CD1c-positive myeloid dendritic cell (primary cell): ENCODE measurements around the gene ACIN1.
A peak's percentile ranks its signal among the peaks of the same experiment; 100 is the strongest.

ENCODE experiments used
- DNase-seq: peaks from one replicate; pipeline ENCODE4 v3.0.0-alpha.2; 2016; ENCODE audit errors: extremely low spot score

The ACIN1 gene

DNA sequence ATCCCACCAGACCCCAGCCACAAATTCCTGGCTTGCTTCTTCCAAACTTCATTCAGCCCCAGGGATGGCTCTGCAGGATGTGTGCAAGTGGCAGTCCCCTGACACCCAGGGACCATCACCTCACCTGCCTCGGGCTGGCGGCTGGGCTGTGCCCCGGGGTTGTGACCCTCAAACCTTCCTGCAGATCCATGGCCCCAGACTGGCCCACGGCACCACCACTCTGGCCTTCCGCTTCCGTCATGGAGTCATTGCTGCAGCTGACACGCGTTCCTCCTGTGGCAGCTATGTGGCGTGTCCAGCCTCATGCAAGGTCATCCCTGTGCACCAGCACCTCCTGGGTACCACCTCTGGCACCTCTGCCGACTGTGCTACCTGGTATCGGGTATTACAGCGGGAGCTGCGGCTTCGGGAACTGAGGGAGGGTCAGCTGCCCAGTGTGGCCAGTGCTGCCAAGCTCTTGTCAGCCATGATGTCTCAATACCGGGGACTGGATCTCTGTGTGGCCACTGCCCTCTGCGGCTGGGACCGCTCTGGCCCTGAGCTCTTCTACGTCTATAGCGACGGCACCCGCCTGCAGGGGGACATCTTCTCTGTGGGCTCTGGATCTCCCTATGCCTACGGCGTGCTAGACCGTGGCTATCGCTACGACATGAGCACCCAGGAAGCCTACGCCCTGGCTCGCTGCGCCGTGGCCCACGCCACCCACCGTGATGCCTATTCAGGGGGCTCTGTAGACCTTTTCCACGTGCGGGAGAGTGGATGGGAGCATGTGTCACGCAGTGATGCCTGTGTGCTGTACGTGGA, 52.6 kb downstream of the ACIN1 start, which contains the start of gene PSMB11:
TSS of gene PSMB11 (plus strand) at position 51 of the 804 bp plus-strand sequence. CDS start at position 65, 14 bp downstream.
- DNase-seq, result no peak

DNA sequence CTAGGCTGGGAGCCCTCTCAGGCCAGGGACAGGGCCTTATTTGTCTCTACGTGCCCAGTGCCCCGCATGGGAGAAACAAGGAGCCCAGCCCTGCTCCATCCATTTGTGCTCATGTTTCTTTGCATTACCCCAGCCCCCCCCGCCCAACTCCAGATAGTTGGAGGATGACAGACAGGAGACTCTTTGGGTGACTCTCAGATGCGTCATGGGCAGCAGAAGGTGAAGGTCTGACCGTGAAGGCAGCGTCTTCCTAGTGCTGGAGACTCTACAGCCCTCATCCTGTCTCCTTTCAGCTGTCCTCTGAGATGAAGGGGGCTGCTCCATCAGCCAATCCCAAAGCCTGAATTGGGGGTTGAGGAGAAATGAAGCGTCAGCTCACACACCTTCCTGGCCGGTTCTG, 53.2 kb downstream of the ACIN1 start:
- DNase-seq, result no peak

- no peak for DNase-seq
These were observed 54.8 kb downstream of the ACIN1 start for GRCh38 chr14:23040100-23040499.

DNA sequence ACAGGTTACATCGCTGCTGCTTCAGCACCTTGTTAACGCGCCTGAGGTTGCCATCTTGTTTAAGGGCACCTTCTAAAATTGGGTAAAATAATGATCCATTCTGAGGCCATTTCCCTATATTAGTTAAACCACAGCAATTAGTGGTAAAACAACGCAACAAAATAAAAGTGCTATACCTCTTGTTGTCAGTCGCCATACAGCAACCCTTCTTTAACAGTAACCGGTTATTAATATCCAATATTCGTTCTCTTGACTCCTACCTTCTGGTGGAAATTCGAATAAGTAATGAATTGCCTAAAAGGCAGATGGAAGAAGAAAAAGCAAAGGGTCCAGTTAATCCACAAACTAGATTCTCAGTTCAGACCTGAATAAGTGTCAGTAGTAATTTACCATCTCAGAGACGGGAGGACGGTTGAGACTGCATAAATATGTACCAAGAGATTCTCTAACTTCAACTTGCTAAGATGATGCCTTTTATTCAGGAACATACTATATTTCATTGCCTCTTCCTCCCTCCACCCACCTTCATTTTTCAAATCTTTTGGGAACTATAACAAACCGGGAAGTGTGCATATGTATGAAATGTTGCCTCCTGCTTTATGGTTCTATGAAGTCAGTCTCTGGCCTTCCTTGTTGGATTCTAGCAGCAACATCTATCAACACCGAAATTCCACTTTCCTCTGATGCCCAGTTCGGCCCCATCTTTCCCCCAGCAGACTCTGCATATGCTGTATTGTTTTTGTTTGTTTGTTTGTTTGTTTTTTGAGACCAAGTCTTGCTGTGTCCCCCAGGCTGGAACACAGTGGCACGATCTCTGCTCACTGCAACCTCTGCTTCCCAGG, 59.4 kb downstream of the ACIN1 start:
- DNase-seq, result peak; percentile 38

DNA sequence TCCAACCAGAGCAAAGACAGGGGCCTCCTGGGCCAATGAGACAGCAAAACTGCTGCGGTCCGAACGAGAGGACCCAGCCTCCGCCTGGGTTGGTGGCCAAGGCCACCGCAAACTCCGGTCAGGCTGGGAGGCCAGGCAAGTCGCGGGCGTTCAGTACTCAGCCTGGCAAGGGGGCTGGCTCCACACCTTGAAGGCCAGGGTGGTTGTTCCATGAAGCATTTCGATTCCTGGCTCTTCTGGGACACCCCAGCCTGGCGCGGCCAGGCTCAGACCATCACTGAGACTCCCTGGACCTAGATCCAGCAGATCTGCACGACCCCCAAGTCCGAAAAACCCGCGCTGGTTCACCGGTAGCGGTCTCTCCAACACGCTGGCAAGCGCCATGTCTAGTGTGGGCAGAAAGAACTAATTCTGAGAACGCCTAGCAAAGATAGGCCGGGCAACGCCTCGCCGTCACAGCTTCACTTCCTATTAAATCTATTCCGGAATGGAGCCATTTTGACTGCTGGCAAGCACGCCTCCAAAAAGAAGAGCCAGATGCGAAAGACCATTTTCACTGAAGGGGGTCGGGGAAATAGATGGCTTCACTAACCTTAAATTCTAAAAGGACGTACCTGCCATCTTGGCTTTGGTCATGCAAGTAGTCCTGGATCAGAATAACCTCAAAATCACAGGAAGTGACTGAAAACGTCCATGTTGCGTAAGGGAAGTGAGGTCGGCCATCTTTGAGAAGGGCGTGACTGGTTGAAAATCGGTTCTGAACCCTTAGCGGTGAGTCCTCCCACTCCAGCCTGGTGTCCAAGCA, 60.2 kb downstream of the ACIN1 start, which contains the start of gene PSMB5:
TSS of gene PSMB5 (minus strand) at position 403 of the 805 bp plus-strand sequence. CDS start at position 384, 19 bp downstream.
- DNase-seq, result peak; percentile 97

GRCh38 chr14:23033801-23034497, 61.0 kb downstream of the ACIN1 start:
- DNase-seq, result peak; percentile 36

- no peak for DNase-seq
These were observed 61.6 kb downstream of the ACIN1 start for GRCh38 chr14:23033251-23033727.

- no peak for DNase-seq
These were observed 64.0 kb downstream of the ACIN1 start for GRCh38 chr14:23030936-23031335.

GRCh38 chr14:23028799-23029198, 66.1 kb downstream of the ACIN1 start:
- DNase-seq, result peak; percentile 34

- DNase-seq, result no peak
These were observed 69.7 kb downstream of the ACIN1 start for GRCh38 chr14:23025151-23025814.

DNA sequence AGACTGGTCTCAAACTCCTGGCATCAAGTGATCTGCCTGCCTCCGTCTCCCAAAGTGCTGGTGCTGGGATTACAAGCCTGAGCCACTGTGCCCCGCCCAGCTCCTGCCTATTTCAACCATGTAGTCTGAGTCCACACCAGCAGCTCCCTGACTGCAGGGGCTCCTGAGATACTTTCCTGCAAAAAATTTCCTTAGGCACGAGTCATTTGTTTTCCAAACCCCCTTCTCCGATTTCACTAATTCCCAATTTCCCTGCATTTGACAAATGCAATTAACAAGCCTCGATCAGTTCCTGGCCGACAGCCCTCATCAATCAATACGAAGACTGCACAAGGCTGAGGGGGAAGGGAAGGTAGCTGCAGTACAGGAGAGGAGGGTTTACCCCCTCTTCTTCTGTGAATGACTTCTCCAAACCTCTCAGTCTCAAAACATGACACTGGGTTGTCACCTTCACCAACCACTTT, 70.3 kb downstream of the ACIN1 start:
- no peak for DNase-seq

- no peak for DNase-seq
These were observed 71.2 kb downstream of the ACIN1 start for GRCh38 chr14:23023795-23024152.

- no peak for DNase-seq
These were observed 71.7 kb downstream of the ACIN1 start for GRCh38 chr14:23023022-23023794.

GRCh38 chr14:23021889-23022442, 73.0 kb downstream of the ACIN1 start:
- DNase-seq, result no peak

DNA sequence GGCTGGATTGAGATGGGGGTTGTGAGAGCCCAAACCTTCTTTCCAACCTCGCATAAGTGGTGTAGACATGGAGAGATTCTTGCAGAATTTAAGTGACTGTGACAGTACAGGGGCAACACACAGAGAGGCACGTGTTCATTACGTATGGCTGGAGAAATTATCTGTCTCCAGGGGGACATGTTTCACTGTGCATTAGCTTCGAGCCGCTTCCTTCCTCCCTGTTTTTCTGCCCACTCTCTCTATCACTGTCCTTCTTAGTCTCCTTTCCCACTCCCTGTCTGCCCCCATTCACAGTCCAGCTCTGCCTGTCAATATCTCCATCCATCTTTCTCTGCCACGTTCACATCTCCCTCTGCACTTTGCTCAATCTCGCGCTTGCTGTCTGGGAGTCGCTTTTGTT, 73.5 kb downstream of the ACIN1 start:
- DNase-seq, result no peak

- no peak for DNase-seq
These were observed 74.5 kb downstream of the ACIN1 start for GRCh38 chr14:23020143-23021128.

GRCh38 chr14:23018107-23018506, 76.8 kb downstream of the ACIN1 start:
- DNase-seq, result no peak

DNA sequence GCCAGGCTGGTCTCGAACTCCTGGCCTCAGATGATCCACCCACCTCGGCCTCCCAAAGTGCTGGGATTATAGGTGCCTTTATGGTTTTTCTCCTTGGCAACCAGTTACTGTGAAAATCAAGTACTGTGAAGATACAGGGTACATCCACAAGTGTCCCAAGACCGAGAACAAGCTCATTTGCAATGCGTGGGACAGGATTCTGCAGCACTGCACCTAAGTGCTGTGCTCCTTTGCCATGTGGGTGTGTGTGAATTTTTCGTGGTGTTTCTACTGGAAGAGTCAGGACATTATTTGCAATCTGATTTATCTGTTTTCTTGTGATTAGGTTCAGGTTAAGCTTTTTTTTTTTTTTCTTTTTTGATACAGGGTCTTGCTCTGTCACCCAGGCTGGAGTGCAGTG, 77.8 kb downstream of the ACIN1 start:
- no peak for DNase-seq
